ENCODE results near the gene IDI2.

Gene IDI2

GRCh38 chr10:976316-976715 is 49.3 kb downstream of the IDI2 start:
- DNase-seq = no peak

- DNase-seq = no peak
Measured at GRCh38 chr10:974785-975074, 50.9 kb downstream of the IDI2 start.

- DNase-seq = no peak
Measured at GRCh38 chr10:974038-974784, 51.4 kb downstream of the IDI2 start.

GRCh38 chr10:972763-973162 is 52.9 kb downstream of the IDI2 start:
- DNase-seq = no peak

DNA sequence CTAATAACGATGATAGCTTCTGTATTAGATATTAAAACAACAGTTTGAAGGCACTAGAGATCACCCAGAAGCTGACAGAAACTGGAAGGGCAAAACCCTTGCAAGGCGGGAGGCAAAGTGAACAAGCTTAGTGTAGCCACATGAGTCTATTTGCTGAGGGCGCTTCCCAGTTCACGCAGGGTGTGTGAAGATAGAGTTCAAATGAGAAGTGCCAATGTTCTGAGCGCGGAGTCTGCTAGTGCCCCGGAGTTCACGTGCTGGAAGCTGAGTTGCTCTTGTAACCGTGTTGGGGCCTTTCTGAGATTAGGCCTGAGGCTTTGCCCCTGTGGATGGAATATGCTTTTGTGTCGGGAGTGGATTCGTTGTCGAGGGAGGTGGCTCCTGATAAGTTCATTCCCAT is 54.0 kb downstream of the IDI2 start:
- no peak for DNase-seq

GRCh38 chr10:971150-971542 is 54.5 kb downstream of the IDI2 start:
- DNase-seq = no peak

- no peak for DNase-seq
Measured at GRCh38 chr10:970311-971149, 55.1 kb downstream of the IDI2 start.

GRCh38 chr10:969473-970150 is 56.0 kb downstream of the IDI2 start:
- DNase-seq = no peak

Measured in hematopoietic multipotent progenitor cell treated with erythropoietin and hydrocortisone succinate and interleukin-3 and kit ligand, for 6 days (in vitro differentiated cells).